HG02571 (cell line): ENCODE measurements around the gene KHDC1L.
"Not testable (repeated sequence)": the region's sequence is repeated elsewhere in the genome, so short reads cannot be mapped to it uniquely, and the experiment has no call there.

Experiments
- ATAC-seq: cut with Tn5 transposase; IDR thresholded peaks from one replicate; pipeline ENCODE4 v1.9.1; 2021; ENCODE audit warnings: mild to moderate bottlenecking, moderate library complexity; ENCODE audit not compliant: unreplicated experiment

KHDC1L gene

GRCh38 chr6:73207221-73207837, 18.0 kb downstream of the KHDC1L start:
- ATAC-seq = no peak

DNA sequence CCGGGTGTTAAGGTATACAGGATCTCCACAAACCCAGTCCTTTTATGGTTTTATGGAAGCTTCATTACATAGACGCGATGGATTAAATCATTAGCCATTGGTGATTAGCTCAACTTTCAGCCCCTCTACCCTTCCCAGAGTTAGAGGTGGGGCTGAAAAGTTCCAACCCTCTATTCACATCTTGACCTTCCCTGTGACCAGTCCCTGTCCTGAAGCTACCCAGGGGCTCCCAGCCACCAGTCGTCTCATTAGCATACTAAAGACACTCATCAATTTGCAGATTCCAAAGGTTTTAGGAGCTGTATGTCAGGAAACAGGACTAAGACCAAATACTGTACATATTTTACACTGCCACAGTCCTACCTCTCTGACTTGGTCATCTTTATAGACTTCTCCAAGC, 21.0 kb downstream of the KHDC1L start:
- no peak for ATAC-seq

DNA sequence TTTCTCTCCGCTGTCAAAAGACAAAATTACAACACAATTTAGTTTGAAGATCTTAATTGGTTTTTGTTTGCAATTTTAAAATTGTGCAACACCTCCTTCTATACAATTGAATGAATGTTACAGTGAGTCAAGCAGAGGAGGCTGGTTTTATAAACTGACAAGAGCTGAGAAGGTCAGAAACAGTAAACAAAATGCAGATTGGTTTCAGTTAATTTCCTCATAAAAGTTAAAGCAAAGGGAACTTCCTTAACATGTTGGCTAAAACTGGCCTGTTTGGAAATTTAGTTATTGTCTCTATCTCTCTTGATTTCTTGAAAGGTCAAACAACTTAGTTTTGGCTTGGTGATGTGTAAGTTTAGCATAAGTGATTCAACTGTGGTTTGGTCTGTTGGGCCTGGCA, 22.2 kb downstream of the KHDC1L start:
- no peak for ATAC-seq

DNA sequence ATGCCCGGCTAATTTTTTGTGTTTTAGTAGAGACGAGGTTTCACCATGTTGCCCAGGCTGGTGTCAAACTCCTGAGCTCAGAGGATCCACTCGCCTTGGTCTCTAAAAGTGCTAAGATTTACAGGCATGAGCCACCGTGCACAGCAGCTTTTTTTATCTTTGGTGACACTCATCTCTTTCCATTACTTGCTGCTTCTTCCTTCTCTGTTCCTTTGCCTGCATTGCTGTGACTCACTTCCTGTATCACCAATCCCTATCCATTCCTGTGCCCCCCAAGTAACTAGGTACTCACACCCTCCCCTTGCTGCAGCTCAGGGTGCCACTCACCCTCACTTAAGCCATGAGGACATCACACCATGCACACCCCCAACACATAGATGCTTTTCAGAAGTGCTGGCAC, 24.6 kb downstream of the KHDC1L start:
- no peak for ATAC-seq

DNA sequence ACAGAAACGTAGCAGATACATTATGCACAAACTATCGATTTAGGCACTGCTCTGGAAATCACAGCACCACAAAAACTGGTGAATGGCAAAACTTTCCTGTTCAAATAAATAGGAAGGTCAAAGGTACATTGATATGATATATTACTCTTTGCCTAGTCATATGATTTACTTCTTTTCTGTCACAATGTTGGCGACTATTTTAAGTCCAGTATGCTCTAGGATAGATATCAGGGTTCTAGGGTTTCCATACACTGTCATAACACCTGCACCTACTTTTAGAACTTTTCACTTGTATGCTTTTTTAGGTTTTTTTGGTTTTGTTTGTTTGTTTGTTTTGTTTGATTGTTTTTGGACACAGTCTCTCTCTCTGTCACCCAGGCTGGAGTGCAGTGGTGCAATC, 25.0 kb downstream of the KHDC1L start:
- no peak for ATAC-seq

- ATAC-seq = no peak
Measured at GRCh38 chr6:73194744-73195143, 30.6 kb downstream of the KHDC1L start.

GRCh38 chr6:73193302-73193701, 32.0 kb downstream of the KHDC1L start:
- not testable (repeated sequence) for ATAC-seq

- peak; percentile 38 for ATAC-seq
Measured at GRCh38 chr6:73182021-73182607, 43.2 kb downstream of the KHDC1L start.

DNA sequence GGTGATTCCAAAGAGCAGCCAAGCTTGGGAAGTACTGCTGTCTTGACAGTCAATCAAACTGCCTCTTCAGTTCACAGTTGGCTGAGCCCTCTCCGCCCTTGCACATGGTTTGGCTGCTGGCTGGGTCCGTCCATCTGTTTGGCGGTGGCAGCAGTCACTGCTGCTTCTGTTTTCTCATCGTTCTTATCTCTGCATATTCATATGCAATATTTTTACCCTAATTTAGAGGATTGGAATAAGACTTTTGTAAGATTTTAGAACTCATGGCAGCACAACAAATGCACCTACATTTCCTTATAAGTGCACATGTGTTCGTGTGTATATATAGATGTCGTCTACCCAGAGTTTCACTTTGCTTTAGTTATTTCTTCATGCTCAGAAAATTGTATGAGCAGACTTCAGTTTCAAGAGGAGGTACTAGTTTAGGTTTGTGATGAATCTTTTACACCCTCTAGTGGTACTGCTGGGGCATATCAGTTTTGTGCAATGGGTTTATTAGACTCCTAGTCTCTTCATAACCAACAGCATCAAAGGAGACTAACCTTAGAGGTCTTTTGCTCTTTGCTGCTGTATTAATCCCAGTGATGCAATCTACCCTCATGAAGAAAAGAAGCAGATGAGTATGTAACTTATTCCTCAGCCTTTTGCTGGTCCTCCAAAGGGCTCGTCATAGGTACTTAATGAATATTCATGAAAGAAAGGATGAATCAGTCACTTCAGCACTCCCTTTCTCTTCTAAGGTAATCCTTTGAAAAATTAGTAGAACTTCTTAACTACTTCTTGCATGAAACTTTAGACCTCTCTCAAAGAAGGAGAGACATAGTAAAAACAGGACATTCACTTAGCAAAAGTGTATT, 44.3 kb downstream of the KHDC1L start:
- ATAC-seq = peak; percentile 81

DNA sequence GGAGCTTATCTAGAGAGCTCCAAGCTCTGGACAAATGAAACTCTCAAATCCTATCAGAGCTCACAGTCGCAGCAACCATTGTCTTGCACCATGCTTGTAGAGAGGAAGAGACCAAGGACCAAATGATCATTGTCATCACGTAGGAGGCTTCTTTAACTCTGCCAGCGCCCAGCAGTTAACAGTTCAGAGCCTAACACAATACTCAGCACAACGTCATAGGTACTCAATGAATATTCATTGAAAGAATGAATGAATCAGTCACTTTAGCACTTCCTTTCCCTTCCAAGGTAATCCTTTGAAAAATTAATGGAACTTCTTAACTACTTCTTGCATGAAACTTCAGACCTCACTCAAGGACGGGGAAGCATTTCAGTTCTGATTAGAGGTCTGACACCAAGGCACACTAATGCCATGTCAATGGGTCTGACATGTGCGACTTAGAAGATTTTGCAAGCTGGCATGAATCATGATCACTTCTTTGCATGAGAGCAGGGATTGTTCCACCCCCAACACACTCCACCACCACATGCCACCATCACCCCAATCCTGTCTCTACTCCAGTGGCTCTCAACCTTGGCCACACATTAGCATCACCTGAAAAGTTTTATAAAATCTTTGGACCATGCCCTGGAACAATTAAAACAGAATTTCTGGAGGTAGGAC, 45.1 kb downstream of the KHDC1L start:
- no peak for ATAC-seq

GRCh38 chr6:73177221-73177944, 47.9 kb downstream of the KHDC1L start:
- ATAC-seq = peak; percentile 39

DNA sequence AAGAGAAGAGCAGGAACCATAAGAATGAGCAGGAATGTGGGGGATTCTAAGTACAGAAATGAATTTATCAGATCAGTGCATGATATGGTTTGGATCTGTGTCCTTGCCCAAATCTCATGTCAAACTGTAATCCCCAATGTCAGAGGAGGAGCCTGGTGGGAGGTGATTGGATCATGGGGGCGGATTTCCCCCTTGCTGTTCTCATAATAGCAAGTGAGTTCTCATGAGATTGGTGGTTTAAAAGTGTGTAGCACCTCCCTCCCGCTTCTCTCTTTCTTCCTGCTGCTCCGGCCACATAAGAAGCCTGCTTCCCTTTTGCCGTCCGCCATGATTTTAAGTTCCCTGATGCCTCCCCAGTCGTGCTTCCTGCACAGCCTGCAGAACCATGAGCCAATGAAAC, 49.2 kb downstream of the KHDC1L start:
- no peak for ATAC-seq

- no peak for ATAC-seq
Measured at GRCh38 chr6:73174646-73175045, 50.6 kb downstream of the KHDC1L start.
